GM12878 (cell line): ENCODE measurements around the gene ATN1. TPM values are rescaled to one million over a fixed set of nuclear protein-coding genes. Genes with fewer than 3 reads are reported as not detected.
A peak's percentile ranks its signal among the peaks of the same experiment; 100 is the strongest.

ENCODE experiments used
- ASH2L ChIP-seq: fragments of 300-600, 200-600 bp; sonication (generic); IDR thresholded peaks from 2 replicates; pipeline ENCODE4 v1.6.1; 2017; ENCODE audit warnings: low read depth, mild to moderate bottlenecking, borderline replicate concordance
- ATF7 ChIP-seq: fragments of 450-650 bp; IDR thresholded peaks from 2 replicates; pipeline ENCODE4 v1.6.1; 2016; ENCODE audit warnings: low read depth, mild to moderate bottlenecking
- CHD1 ChIP-seq: IDR thresholded peaks from 2 replicates; pipeline ENCODE4 v1.6.1; 2012; ENCODE audit warnings: low read depth, low read length, improper control_type of control experiment
- CUX1 ChIP-seq: IDR thresholded peaks from 2 replicates; pipeline ENCODE4 v1.6.1; 2012; ENCODE audit warnings: improper control_type of control experiment, low read depth, low read length; ENCODE audit not compliant: insufficient replicate concordance
- E4F1 ChIP-seq: fragments of 450-650 bp; IDR thresholded peaks from 2 replicates; pipeline ENCODE4 v1.6.1; 2018; ENCODE audit warnings: borderline replicate concordance, mild to moderate bottlenecking; ENCODE audit not compliant: partially characterized antibody
- ETV6 ChIP-seq, 2 experiments: fragments of 450-650 bp in 1 of 2; IDR thresholded peaks in 1 of 2; conservative IDR thresholded peaks in 1 of 2; 2 replicates each; pipeline ENCODE4 v1.6.1; 2014; ENCODE audit warnings: antibody characterized with exemption in 1 of 2, borderline replicate concordance in 1 of 2, low read depth in 1 of 2, mild to moderate bottlenecking in 1 of 2, moderate library complexity in 1 of 2
- IRF3 ChIP-seq: fragments of 450-650 bp; IDR thresholded peaks from 2 replicates; pipeline ENCODE4 v1.6.1; 2014; ENCODE audit warnings: mild to moderate bottlenecking
- MYC ChIP-seq: IDR thresholded peaks from 2 replicates; pipeline ENCODE4 v1.6.1; 2011; ENCODE audit warnings: mild to moderate bottlenecking, low read length, moderate library complexity, inconsistent platforms; ENCODE audit not compliant: insufficient read depth, insufficient replicate concordance, insufficient read length, severe bottlenecking
- NKRF ChIP-seq: fragments of 450-650 bp; conservative IDR thresholded peaks from 2 replicates; pipeline ENCODE4 v1.6.1; 2017; ENCODE audit warnings: mild to moderate bottlenecking, moderate library complexity
- POLR2AphosphoS2 ChIP-seq: IDR thresholded peaks from 2 replicates; pipeline ENCODE4 v1.6.1; 2011; ENCODE audit warnings: low read depth, mild to moderate bottlenecking, low read length, improper control_type of control experiment, moderate library complexity
- SIX5 ChIP-seq: IDR thresholded peaks from 2 replicates; pipeline ENCODE4 v1.6.1; 2011; ENCODE audit warnings: mild to moderate bottlenecking, low read depth, low read length, moderate library complexity; ENCODE audit not compliant: severe bottlenecking
- YBX1 ChIP-seq: fragments of 450-650 bp; IDR thresholded peaks from 2 replicates; pipeline ENCODE4 v1.6.1; 2016; ENCODE audit warnings: antibody characterized with exemption
- polyA plus RNA-seq, 11 experiments: library from polyadenylated mRNA; depleted of rRNA in 4 of 11; unstranded in 6 of 11; stranded (reverse) in 5 of 11; fragments of >200 nt; fragmentation: Nextera tagmentation in 4 of 11; fragmentation: Illumina TruSeq in 1 of 11; extraction: Ambion mirVana in 4 of 11; extraction: Trizol in 1 of 11; gene quantifications; 1 replicate in 1 of 11; 2 replicates in 10 of 11; pipeline versions ENCODE4 v1.2.1 to v1.2.3, GENCODE V29; 2011 to 2016; ENCODE audit warnings: inconsistent platforms in 2 of 11, missing spikeins in 2 of 11, low read depth in 1 of 11
- total RNA-seq, 4 experiments: library from RNA; depleted of rRNA in 3 of 4; stranded (reverse); fragments of >200 nt in 3 of 4; fragmentation: Illumina TruSeq in 1 of 4; extraction: Trizol in 1 of 4; gene quantifications; 2 replicates each; pipeline versions ENCODE4 v1.2.1 to v1.2.3, GENCODE V29; 2013 to 2021
- TF ChIP-seq, protein P1 (sequence below): fragments of 450-650 bp; formaldehyde crosslinking; IDR thresholded peaks from 2 replicates; pipeline ENCODE4 v1.5.0; 2022; ENCODE audit warnings: mild to moderate bottlenecking, missing genetic modification characterization

ATN1 gene
- total and polyA plus RNA-seq, 10 of the 15 experiments (the other 5 are each of a cell fraction or from before 2014, with no cell fraction given), result 0.08 to 44.5 (median 5.0) TPM

DNA sequence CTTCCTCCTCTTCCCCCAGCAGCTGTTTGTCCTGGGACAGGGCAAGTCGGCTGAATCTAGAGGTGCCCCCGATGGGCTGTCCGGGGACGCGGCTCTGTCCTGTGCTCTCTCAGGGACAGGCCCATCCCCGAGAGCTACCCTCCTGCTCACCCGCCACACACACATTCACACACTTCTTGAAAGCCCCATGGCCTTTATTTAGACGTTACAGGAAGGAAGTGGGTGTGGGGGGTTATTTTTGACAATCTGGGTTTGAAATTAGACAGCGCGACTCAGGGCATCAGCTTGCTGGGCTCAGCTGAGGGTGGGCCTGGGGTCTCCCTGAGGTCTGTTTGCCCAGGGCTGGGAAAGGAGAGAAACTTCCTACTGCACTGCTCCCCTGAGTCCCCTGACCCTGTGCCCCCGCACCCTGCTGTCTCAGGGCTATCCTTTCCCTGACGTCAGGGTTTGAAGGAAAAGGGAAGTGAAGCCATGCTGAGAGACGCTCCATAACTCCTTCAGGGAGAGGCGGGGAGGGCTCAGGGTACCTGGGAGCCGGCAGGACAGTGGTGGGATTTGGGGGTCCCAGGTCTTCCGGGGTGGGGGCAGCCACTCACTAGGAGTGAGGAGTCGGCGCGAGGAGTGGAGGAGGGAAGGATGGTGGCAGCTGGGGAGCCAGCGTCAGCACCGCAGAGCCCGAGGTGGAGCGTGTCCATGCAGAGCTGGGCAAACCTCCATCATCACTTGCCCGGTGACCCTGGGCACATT is 31.5 kb downstream of the ATN1 start (continued):
- TF ChIP-seq CHD1, result no peak
- TF ChIP-seq YBX1, result no peak
- no peak for TF ChIP-seq MYC
- TF ChIP-seq, protein P1, sequence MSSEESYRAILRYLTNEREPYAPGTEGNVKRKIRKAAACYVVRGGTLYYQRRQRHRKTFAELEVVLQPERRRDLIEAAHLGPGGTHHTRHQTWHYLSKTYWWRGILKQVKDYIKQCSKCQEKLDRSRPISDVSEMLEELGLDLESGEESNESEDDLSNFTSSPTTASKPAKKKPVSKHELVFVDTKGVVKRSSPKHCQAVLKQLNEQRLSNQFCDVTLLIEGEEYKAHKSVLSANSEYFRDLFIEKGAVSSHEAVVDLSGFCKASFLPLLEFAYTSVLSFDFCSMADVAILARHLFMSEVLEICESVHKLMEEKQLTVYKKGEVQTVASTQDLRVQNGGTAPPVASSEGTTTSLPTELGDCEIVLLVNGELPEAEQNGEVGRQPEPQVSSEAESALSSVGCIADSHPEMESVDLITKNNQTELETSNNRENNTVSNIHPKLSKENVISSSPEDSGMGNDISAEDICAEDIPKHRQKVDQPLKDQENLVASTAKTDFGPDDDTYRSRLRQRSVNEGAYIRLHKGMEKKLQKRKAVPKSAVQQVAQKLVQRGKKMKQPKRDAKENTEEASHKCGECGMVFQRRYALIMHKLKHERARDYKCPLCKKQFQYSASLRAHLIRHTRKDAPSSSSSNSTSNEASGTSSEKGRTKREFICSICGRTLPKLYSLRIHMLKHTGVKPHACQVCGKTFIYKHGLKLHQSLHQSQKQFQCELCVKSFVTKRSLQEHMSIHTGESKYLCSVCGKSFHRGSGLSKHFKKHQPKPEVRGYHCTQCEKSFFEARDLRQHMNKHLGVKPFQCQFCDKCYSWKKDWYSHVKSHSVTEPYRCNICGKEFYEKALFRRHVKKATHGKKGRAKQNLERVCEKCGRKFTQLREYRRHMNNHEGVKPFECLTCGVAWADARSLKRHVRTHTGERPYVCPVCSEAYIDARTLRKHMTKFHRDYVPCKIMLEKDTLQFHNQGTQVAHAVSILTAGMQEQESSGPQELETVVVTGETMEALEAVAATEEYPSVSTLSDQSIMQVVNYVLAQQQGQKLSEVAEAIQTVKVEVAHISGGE (CRISPR knock-in tag), result no peak
- peak; percentile 96; the same call in 1 of the 2 replicates for TF ChIP-seq ASH2L
- TF ChIP-seq IRF3, result no peak
- no peak for TF ChIP-seq E4F1
- no peak for TF ChIP-seq SIX5
- TF ChIP-seq NKRF, result peak; percentile 64; the same call in 1 of the 2 replicates
- peak; percentile 67 for TF ChIP-seq POLR2AphosphoS2
- peak in 1 of 2 experiments; percentile 93; a peak in 2 of 4 replicates for TF ChIP-seq ETV6 (conservative IDR thresholded peaks at IDR 0.05 in 1 of 2, IDR thresholded peaks at IDR 0.05 in 1 of 2; ENCODE audit: borderline replicate concordance in 1 of 2, low read depth in 1 of 2)
- TF ChIP-seq CUX1, result peak; percentile 32
- TF ChIP-seq ATF7, result peak; percentile 97
